ENCODE data around the gene CREG1.

DNA sequence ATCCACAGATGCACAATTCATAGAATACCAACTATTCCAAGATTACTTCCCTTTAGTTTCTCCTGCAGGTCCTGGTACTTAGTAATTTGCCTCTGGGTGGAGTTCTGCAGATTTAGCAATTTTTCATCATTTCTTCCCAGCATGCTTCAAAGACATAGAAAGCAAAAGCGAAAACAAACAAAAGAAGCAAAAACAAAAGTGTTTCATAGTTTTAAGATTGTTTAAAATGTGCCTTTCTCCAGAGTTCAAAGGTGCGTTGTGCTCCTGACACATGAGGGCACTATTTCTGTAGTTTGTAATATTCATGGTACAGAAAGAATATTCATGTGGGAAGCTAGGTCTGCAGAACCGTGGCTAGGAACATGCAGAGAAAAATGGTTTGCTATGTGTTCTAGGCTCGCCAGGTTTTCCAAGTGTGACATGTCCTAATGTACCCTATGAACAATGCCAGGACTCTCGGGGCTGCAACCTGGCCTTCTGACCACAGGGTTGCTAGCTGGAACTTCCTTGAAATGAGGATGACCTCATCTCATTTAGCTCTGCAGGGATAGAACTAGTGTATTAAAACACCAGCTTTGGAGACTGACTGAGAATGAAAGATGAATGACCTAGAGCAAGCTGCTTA is 46.5 kb upstream of the CREG1 start:
- TF ChIP-seq POLR2AphosphoS5 (IDR thresholded peaks at IDR 0.05; ENCODE audit: borderline replicate concordance, low read depth, low read length) (no peak), EZH2 (IDR thresholded peaks at IDR 0.05) (no peak)

All from SK-N-MC (cell line).